GM12865 (cell line): ENCODE results near the gene TRAP1.

Experiments
- DNase-seq: peaks from one replicate; pipeline ENCODE4 v3.0.0; 2010; ENCODE audit warnings: low read depth
- H3K4me3 ChIP-seq: 2 replicates; pipeline ENCODE4 v1.5.1; 2011; ENCODE audit warnings: mild to moderate bottlenecking, low read depth, low read length, control low read depth
- TF ChIP-seq, protein P1 (sequence below): IDR thresholded peaks from 2 replicates; pipeline ENCODE4 v1.5.1; 2011; ENCODE audit warnings: low read length, control low read depth, low read depth, inconsistent platforms; ENCODE audit not compliant: insufficient read depth; ENCODE audit errors: missing control alignments

The TRAP1 gene

DNA sequence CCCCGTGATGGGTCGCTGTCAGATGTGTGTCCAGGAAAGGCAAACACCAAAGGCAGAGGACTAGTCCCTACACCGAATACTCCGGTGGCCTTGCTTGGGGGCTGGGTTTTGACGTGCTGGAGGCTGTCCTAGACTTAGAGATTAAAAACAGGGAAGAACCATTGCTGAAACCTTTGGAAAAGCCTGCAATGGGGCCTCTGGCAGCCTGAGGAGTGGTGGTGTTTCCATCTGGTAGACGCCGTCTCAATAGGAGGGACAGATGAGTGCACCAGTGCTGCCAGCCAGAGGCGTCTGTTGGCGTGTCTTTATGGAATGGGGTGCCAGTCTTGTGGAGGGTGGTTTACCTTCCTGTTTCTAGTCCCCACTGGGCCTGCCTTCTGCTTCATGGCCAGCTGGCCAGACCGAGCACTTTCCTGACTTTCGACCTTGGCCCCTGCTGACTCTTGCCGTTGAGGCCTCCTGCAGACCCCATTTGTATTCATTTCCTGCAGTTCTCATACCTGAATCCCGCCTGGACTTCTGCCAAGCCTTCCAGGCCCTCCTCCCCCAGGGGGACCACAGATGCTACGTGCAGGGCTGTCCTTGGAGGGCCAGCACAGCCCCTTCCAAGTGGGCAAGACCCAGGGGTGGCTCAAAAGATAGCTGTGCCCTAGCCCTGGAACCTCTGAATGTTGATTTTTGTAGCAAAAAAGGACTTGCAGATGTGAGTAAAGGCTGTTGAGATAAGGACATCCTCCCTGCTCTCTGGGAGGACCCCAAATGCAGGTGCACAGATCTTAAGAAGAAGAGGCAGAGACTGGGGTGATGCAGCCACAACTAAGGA is 64.7 kb downstream of the TRAP1 start:
- DNase-seq: no peak
- no peak overlapping the region for H3K4me3 ChIP-seq

DNA sequence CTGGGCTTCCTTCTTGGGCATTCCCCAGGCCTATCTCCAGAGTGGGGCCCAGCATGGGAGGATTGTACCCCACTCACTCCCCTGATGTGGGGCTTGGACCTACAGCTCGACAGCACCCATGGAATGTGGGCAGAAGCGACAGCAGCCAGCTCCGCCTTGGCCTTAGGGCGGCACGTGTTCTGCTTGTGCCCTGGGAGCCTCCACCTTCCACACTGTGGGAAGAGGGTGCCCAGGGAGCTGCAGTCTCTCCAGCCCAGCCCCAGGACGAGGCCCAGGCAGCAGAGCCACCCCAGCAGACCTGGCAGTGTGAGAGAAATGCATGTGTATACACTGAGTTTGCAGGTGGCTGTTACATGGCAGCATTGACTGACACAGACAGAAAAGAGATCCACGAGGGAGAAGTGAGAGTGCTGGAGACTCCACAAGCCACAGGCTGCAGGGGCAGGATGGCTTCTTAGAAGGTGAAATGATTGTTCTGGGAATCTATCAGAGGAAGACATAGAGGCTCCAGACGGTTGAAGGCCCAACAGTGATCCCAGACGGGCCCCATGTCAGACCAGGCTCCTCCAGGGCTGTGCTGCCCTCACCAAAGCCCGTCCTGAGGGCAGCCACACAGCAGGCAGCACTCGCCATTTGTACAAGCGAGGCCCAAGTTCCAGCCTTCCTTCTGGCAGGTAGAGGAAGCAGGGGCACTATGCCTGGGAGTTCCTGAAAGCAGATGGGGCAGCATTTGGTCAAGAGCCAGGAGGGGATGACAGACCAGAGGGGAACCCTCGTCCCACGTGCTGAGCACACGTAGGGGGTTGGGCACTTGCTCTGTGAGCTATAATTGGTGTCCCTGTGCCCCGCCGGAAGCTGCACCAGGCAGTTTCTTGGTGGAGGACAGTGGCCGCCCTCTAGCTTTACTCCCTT is 65.6 kb downstream of the TRAP1 start:
- DNase-seq: no peak

More for the DNA sequence above, 64.7 kb downstream of the TRAP1 start:
- TF ChIP-seq, protein P1, sequence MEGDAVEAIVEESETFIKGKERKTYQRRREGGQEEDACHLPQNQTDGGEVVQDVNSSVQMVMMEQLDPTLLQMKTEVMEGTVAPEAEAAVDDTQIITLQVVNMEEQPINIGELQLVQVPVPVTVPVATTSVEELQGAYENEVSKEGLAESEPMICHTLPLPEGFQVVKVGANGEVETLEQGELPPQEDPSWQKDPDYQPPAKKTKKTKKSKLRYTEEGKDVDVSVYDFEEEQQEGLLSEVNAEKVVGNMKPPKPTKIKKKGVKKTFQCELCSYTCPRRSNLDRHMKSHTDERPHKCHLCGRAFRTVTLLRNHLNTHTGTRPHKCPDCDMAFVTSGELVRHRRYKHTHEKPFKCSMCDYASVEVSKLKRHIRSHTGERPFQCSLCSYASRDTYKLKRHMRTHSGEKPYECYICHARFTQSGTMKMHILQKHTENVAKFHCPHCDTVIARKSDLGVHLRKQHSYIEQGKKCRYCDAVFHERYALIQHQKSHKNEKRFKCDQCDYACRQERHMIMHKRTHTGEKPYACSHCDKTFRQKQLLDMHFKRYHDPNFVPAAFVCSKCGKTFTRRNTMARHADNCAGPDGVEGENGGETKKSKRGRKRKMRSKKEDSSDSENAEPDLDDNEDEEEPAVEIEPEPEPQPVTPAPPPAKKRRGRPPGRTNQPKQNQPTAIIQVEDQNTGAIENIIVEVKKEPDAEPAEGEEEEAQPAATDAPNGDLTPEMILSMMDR: no peak

DNA sequence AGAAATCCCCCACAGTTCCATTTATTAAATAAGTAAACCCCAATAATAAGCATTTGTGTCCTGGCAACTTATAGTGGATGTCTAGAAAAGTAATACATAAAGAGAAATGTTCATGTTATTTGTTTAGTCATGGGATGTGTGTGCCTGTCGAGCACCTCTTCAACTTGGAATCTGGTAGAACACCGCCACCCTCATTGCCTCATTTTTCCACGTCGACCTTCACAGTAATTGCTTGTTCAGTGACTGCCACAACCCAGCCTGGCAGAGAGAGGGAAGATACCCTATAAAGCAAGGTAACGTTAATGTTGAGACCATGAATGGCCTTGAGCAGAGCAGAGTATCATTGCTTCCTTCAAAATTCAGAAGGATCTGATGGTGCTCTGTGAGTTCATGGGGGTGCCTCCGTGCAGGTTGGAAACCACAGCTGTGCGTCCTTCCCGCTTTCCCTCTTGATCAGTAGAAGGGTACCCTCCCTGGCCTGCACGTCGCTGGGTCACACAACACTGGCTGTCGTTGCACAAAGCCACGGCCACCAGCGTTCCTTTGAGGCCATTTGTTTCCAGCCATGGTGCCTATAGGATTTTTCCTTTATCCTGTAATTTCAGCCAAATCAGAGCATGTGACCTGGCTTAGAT is 66.6 kb downstream of the TRAP1 start:
- TF ChIP-seq, protein P1: no peak
- no peak for DNase-seq
- no peak overlapping the region for H3K4me3 ChIP-seq

More for the DNA sequence above, 65.6 kb downstream of the TRAP1 start:
- TF ChIP-seq, protein P1: no peak
- H3K4me3 ChIP-seq: no peak overlapping the region

DNA sequence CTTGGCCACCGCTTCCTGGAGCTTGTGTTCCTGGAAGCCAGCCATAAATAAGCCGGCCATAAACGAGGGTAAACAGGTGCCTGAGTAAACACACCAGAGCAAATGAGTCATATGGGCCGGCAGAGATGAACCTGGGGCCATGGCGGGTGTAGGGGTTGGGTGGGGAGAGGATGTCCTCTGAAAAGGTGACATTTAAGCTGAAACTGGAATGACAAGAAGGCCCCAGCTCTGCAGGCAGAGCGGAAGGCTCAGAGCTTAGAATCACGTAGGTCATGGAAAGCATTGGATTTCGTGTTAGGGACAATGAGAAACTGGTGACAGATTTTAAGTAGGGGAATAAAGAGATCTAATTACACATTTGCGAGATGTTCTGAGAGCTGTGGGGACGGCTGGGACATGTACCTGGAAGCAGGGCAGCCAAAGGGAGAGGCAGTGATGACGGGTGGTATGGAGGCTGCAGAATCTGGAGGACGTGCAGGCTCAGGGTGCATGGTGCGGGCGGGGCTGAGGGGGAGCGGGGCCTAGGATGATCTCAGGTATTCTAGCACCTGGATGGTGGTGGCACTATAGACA is 70.9 kb downstream of the TRAP1 start:
- H3K4me3 ChIP-seq: no peak overlapping the region
- TF ChIP-seq, protein P1: no peak
- DNase-seq: no peak

DNA sequence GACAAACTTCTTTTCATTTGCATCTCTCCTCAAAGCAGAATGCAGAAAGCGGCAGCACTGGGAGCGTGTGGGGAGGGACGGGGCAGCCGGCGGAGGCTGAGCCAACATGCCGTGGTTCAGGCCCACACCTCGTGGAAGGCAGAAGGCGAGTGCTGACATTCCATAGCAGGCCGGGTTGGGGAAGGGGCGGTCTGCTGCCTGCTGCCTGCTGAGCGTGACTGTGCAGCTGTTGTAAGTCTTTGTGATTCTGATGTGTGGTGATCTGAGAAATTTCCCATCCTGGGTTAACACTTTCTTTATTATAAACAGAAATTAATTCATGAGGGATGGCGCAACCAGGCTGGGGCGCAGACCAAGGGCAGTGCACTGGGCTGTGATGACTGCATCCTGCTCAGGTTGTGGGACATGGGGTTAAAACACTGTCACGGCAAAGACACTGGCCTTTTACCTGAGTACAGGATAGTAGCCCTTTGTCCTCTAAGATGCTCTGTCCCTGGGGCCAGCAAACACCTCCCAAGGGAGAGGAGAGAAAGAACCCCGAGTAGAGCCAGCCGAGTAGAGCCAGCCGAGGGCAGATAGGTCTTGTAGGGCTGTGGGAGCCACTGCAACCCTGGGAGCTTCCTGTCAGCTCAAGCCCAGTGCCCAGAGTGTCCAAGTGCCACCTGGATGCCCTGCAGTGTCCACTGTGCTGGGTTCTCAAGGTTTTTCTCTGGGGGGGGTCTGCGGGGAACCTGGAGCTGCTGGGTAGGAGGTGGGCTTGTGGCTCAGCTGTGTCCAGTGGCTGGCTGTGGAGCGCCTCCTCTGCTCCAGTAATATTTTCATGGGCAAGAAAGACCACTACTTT is 71.6 kb downstream of the TRAP1 start:
- TF ChIP-seq, protein P1: no peak
- no peak overlapping the region for H3K4me3 ChIP-seq
- no peak for DNase-seq

DNA sequence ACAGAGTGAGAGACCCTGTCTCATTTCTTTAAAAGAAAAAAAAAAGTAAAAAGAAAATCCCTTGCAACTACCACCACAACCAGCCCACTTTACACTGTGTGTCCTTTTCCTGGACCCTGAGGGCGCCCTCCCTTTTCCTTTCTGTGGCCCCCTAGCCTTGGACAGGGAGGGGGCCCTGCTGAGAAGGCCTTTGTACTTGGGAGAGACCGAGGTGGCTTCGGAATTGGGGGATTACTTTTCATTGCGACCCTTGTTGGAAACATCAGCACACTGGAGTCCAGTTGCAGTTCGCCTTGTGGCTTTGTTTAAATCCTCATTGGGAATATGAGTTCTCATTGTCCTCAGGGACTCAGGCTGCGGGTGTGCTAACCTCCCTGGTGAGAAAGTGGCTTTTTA is 72.2 kb downstream of the TRAP1 start:
- TF ChIP-seq, protein P1: no peak
- no peak overlapping the region for H3K4me3 ChIP-seq
- no peak for DNase-seq
